ENCODE data around the gene LEF1.

Gene LEF1

GRCh38 chr4:108035691-108036090, 133.0 kb downstream of the LEF1 start:
- no peak for TF ChIP-seq CTCF (IDR thresholded peaks at IDR 0.05; ENCODE audit: low read depth, low read length)
- no peak for DNase-seq (ENCODE audit: low read depth in 2 of 2)
- H3K4me3 ChIP-seq (replicated peaks in 1 of 2; ENCODE audit: low read depth in 2 of 2, low read length in 2 of 2): no peak overlapping the region

- no peak for DNase-seq (ENCODE audit: low read depth in 2 of 2)
- TF ChIP-seq CTCF (IDR thresholded peaks at IDR 0.05; ENCODE audit: low read depth, low read length): no peak
- H3K4me3 ChIP-seq (replicated peaks in 1 of 2; ENCODE audit: low read depth in 2 of 2, low read length in 2 of 2): no peak overlapping the region
Measured at GRCh38 chr4:108034565-108034964, 134.2 kb downstream of the LEF1 start.

GRCh38 chr4:108033348-108033747, 135.4 kb downstream of the LEF1 start:
- H3K4me3 ChIP-seq (replicated peaks in 1 of 2; ENCODE audit: low read depth in 2 of 2, low read length in 2 of 2): no peak overlapping the region
- no peak for DNase-seq (ENCODE audit: low read depth in 2 of 2)
- TF ChIP-seq CTCF (IDR thresholded peaks at IDR 0.05; ENCODE audit: low read depth, low read length): no peak

GRCh38 chr4:108031427-108032083, 137.2 kb downstream of the LEF1 start:
- peak in 1 of 2 donors; percentile 44 for DNase-seq (ENCODE audit: low read depth in 2 of 2)
- no peak for TF ChIP-seq CTCF (IDR thresholded peaks at IDR 0.05; ENCODE audit: low read depth, low read length)
- H3K4me3 ChIP-seq (replicated peaks in 1 of 2; ENCODE audit: low read depth in 2 of 2, low read length in 2 of 2): no peak overlapping the region

GRCh38 chr4:108030332-108030731, 138.4 kb downstream of the LEF1 start:
- peak; percentile 66 for TF ChIP-seq CTCF (IDR thresholded peaks at IDR 0.05; ENCODE audit: low read depth, low read length)
- no peak overlapping the region for H3K4me3 ChIP-seq (replicated peaks in 1 of 2; ENCODE audit: low read depth in 2 of 2, low read length in 2 of 2)
- DNase-seq (ENCODE audit: low read depth in 2 of 2): peak; percentile 76 to 84

- no peak overlapping the region for H3K4me3 ChIP-seq (replicated peaks in 1 of 2; ENCODE audit: low read depth in 2 of 2, low read length in 2 of 2)
- TF ChIP-seq CTCF (IDR thresholded peaks at IDR 0.05; ENCODE audit: low read depth, low read length): no peak
- peak in 1 of 2 donors; percentile 58 for DNase-seq (ENCODE audit: low read depth in 2 of 2)
Measured at GRCh38 chr4:108029731-108030130, 139.0 kb downstream of the LEF1 start.

Measured in cardiac fibroblast (primary cell).